Medulla oblongata (tissue), 1 donor: ENCODE results near the gene XYLT1.

Experiments
- DNase-seq: peaks from one replicate; pipeline ENCODE4 v3.0.0-alpha.2; 2015; ENCODE audit errors: extremely low spot score

XYLT1 gene

GRCh38 chr16:17228048-17228707, 242.6 kb downstream of the XYLT1 start:
- DNase-seq: no peak

GRCh38 chr16:17227278-17227677, 243.5 kb downstream of the XYLT1 start:
- no peak for DNase-seq

GRCh38 chr16:17225541-17225940, 245.2 kb downstream of the XYLT1 start:
- DNase-seq: no peak

GRCh38 chr16:17224879-17225281, 245.9 kb downstream of the XYLT1 start:
- peak; percentile 74 for DNase-seq

- DNase-seq: no peak
Measured at GRCh38 chr16:17224350-17224749, 246.4 kb downstream of the XYLT1 start.

GRCh38 chr16:17223576-17223975, 247.2 kb downstream of the XYLT1 start:
- DNase-seq: no peak

GRCh38 chr16:17222871-17223401, 247.8 kb downstream of the XYLT1 start:
- peak; percentile 79 for DNase-seq

- no peak for DNase-seq
Measured at GRCh38 chr16:17219991-17220390, 250.8 kb downstream of the XYLT1 start.

- DNase-seq: no peak
Measured at GRCh38 chr16:17215936-17216335, 254.8 kb downstream of the XYLT1 start.

GRCh38 chr16:17215306-17215705, 255.5 kb downstream of the XYLT1 start:
- no peak for DNase-seq

- no peak for DNase-seq
Measured at GRCh38 chr16:17213974-17214373, 256.8 kb downstream of the XYLT1 start.

- DNase-seq: no peak
Measured at GRCh38 chr16:17213025-17213424, 257.7 kb downstream of the XYLT1 start.

GRCh38 chr16:17212606-17213005, 258.2 kb downstream of the XYLT1 start:
- DNase-seq: no peak

GRCh38 chr16:17211797-17212196, 259.0 kb downstream of the XYLT1 start:
- no peak for DNase-seq

GRCh38 chr16:17206712-17207111, 264.0 kb downstream of the XYLT1 start:
- no peak for DNase-seq

GRCh38 chr16:17205279-17206211, 265.2 kb downstream of the XYLT1 start:
- peak; percentile 18 for DNase-seq

GRCh38 chr16:17204644-17205043, 266.1 kb downstream of the XYLT1 start:
- peak; percentile 67 for DNase-seq

- peak; percentile 55 for DNase-seq
Measured at GRCh38 chr16:17204206-17204605, 266.6 kb downstream of the XYLT1 start.

- DNase-seq: no peak
Measured at GRCh38 chr16:17203424-17203823, 267.3 kb downstream of the XYLT1 start.

- DNase-seq: no peak
Measured at GRCh38 chr16:17199135-17199534, 271.6 kb downstream of the XYLT1 start.

GRCh38 chr16:17196526-17196925, 274.2 kb downstream of the XYLT1 start:
- no peak for DNase-seq

GRCh38 chr16:17194190-17194780, 276.5 kb downstream of the XYLT1 start:
- peak; percentile 53 for DNase-seq
